ENCODE data around the gene KITLG. TPM values are rescaled to one million over a fixed set of nuclear protein-coding genes. Genes with fewer than 3 reads are reported as not detected.

The KITLG gene
- total and polyA plus RNA-seq, 2 experiments from 2014 or later: 3.1 to 10.7 TPM

- H3K9me3 Mint-ChIP-seq: 0 out of 3 replicates have a peak, but pooled peaks cover under 1% of the 10 kb centered on the region
- peak overlapping the region; percentile 93 for H3K4me2 ChIP-seq
- peaks cover 9% of the 10 kb centered on the region; the same call in 1 of the 2 replicates for H4K20me1 ChIP-seq (replicated peaks; ENCODE audit: insufficient read depth)
- peak overlapping the region; percentile 86 for H3K4me3 Mint-ChIP-seq
- no peak overlapping the region for H3K27ac Mint-ChIP-seq
- no peaks in the 10 kb centered on the region for H3K36me3 Mint-ChIP-seq (ENCODE audit: low read depth)
- peak overlapping the region; percentile 77 for H2AFZ ChIP-seq
- H3K79me2 ChIP-seq (replicated peaks; ENCODE audit: insufficient read depth): peaks cover 23% of the 10 kb centered on the region
- H3K27me3 ChIP-seq (ENCODE audit: insufficient read depth): peaks cover 43% of the 10 kb centered on the region
- H3K36me3 ChIP-seq (ENCODE audit: insufficient read depth): no peaks in the 10 kb centered on the region
- peaks cover 13% of the 10 kb centered on the region for H3K27me3 Mint-ChIP-seq (ENCODE audit: insufficient read depth, low read depth, poor library complexity)
- H3K4me1 ChIP-seq (ENCODE audit: insufficient read depth): peaks cover 47% of the 10 kb centered on the region
- TF ChIP-seq EZH2phosphoT487 (IDR thresholded peaks at IDR 0.05; ENCODE audit: unreplicated experiment) (no peak), EZH2 (IDR thresholded peaks at IDR 0.05; ENCODE audit: low read depth, unreplicated experiment) (no peak), JUNB (IDR thresholded peaks at IDR 0.05; ENCODE audit: unreplicated experiment) (no peak), NANOG (IDR thresholded peaks at IDR 0.05; ENCODE audit: borderline replicate concordance) (no peak), POLR2AphosphoS5 (IDR thresholded peaks at IDR 0.05; ENCODE audit: low read depth) (no peak), ZNF462 (CRISPR knock-in tag; IDR thresholded peaks at IDR 0.05) (no peak), REST (IDR thresholded peaks at IDR 0.05; ENCODE audit: unreplicated experiment) (no peak)
- H3F3A ChIP-seq (replicated peaks; ENCODE audit: low read depth): no peaks in the 10 kb centered on the region
- peak overlapping the region; percentile 83 for H3K4me3 ChIP-seq
- no peaks in the 10 kb centered on the region for H3K9me2 ChIP-seq (ENCODE audit: insufficient read depth)
- ATAC-seq (peak; percentile 51), DNase-seq (ENCODE audit: low spot score) (peak; percentile 34)
- peaks cover 45% of the 10 kb centered on the region for H3K4me1 Mint-ChIP-seq
- no peak overlapping the region for H3K27ac ChIP-seq (ENCODE audit: low read depth)
Observed at GRCh38 chr12:88579601-88580050, 645 bp downstream of the KITLG start.

Data from GM23338 (cell line).